T-helper 22 cell (primary cell): ENCODE data around the gene JMY.
"Not testable (repeated sequence)": the region's sequence is repeated elsewhere in the genome, so short reads cannot be mapped to it uniquely, and the experiment has no call there.

ENCODE experiments used
- DNase-seq: peaks from one replicate; pipeline ENCODE4 v3.0.0-alpha.2; 2020; ENCODE audit warnings: low read depth

Gene JMY

DNA sequence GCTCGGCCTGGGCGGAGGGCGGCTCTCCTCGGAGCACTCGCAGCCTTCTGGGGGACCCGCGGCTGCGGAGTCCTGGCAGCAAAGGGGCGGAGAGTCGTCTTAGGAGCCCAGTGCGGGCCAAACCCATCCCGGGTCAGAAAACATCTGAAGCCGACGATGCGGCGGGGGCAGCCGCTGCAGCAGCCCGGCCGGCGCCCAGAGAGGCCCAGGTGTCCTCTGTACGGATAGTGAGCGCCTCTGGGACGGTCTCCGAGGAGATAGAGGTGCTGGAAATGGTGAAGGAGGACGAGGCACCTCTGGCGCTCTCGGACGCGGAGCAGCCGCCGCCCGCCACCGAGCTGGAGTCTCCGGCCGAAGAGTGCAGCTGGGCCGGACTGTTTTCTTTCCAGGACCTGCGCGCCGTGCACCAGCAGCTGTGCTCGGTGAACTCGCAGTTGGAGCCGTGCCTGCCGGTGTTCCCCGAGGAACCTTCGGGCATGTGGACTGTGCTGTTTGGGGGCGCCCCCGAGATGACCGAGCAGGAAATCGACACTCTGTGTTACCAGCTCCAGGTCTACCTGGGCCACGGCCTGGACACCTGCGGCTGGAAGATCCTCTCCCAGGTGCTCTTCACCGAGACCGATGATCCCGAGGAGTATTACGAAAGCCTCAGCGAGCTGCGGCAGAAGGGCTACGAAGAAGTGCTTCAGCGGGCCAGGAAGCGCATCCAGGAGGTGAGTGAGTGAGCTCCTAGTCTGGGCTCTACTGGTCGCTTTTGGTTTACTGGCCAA is 1.2 kb downstream of the JMY start:
- no peak for DNase-seq

GRCh38 chr5:79237740-79238560 is 2.0 kb downstream of the JMY start:
- DNase-seq = no peak

GRCh38 chr5:79240561-79240960 is 4.6 kb downstream of the JMY start:
- no peak for DNase-seq

- no peak for DNase-seq
Measured at GRCh38 chr5:79241535-79241979, 5.6 kb downstream of the JMY start.

DNA sequence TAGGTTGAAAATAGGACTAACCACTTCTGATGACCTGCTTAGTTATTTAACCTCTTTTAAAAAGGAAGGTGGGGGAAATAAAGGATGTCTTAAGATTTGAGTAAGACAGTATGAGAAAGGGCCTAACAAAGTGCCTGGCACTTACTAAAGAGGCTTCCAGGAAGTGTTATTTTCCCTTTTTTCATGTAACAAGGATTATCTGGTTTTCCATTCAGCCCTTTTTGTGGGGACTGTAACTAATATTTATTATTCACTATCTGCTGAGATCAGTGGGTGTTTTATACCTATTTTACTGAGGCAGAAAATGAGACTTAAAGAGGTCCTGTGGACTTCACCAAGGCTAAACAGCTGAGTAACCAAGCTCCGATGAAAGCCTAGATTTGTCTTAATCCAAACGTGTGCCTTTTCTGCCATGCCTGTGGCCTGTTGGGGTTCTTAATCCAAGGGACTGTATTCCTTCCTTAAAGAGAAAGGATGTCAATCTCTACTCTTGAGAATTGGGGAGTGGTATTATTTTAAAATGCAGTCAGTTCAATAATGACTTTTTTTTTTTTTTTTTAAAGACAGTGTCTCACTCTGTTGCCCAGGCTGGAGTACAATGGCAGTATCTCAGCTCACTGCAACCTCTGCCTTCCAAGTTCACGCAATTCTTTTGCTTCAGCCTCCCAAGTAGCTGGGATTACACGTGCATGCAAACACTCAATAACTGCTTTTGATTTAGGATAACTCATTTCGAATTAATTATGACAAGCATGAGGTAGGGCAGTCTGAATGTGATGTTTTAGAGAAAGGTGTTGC is 6.5 kb downstream of the JMY start:
- no peak for DNase-seq

DNA sequence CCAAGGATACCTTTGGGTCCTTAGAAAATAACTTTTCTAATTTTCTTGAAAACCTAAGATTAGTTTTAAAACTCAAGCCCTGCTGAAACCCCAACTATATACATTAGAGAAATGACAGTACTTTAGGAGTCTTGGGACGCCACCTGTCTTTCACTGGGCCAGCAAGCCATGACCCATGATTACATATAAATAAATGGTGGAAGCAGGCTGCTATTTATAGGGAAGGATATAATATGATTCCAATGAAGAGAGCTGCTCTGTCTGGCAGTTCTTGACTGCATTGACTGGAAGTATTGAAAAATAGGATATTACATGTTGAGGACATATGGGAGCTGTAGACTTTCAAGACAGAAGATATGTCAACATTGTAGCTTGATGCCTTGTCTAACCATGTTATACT is 7.3 kb downstream of the JMY start:
- no peak for DNase-seq

GRCh38 chr5:79254067-79254466 is 18.1 kb downstream of the JMY start:
- DNase-seq = not testable (repeated sequence)

DNA sequence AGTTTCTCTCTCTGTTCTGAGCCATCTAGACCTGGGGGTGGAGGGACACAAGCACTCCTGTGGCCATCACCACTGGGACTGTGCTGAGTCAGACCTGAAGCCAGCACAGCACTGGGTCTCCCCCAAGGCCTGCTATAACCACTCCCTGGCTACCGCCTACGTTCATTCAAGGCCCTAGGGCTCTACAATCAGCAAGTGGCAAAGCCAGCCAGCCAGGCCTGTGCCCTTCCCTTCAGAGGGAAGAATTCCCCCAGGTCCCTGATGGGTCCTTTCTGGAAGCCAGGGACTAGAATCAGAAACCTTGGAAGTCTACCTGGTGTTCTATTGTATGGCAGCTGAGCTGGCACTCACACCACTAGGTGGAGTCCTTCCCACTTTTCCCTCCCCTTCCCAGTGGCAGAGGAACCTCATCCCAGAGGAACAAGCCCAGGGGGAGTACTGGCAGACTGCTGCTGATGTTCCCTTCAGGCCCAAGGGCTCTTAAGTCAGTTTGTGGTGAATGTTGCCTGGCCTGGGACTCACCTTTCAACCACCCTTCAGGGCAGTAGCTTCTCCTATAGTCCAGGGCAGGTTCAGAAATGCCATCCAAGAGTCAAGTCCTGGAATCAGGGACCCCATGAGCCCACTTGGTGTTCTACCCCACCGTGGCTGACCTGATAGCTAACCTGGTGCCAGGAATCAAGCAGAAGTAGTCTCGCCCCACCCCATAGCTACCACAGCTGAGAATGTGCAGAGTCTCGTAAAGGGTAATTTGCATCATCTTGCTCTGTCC is 20.0 kb downstream of the JMY start:
- DNase-seq = no peak

DNA sequence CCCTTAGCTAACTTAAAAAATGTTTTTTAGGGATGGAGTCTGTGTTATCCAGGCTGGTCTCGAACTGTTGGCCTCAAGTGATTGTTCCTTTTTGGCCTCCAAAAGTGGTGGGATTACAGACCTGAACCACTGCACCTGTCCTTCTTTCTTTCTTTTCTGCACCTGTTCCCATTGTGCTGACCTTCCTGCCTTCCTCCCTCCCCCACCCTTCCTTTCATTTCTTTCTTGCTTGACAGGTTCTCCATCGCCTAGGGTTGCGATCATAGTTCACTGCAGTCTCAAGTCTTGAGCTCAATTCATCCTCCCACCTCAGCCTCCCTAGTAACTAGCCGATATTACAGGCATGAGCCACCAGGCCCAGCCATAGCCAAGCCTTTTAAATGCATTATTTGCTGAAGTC is 20.6 kb downstream of the JMY start:
- no peak for DNase-seq

DNA sequence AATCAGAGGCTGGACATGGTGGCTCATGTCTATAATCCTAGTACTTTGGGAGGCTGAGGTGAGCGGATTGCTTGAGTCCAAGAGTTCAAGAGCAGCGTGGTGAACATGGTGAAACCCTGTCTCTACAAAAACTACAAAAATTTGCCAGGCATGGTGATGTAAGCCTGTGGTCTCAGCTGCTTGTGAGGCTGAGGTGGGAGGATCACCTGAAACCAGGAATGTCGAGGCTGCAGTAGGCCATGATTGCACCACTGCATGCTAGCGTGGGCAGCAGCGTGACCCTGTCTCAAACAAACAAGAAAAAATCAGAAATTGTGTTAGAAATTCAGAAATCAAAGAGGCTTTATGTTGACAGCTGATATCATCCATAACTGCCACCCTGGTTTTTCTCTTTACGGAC is 21.4 kb downstream of the JMY start:
- no peak for DNase-seq

DNA sequence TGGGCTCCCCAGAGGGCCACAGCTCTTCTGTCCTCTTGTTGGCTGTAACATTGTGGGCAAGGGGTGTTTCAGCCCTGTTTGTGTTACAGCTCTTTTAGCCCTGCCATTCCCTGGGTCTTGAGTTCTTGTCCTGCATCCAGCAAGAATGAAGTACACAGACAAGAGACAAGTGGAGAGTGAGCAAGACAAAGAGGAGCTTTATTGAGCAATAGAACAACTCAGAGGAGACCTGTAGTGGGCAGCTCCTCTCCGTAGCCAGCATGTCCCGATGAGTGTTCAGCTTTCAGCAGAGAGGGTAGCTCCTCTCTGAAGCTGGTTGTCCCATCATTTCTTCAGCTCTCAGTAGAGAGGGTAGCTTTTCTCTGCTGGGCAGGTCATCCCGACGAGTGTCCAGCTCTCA is 22.9 kb downstream of the JMY start:
- no peak for DNase-seq

- no peak for DNase-seq
Measured at GRCh38 chr5:79259383-79259782, 23.5 kb downstream of the JMY start.

GRCh38 chr5:79259810-79260209 is 23.9 kb downstream of the JMY start:
- no peak for DNase-seq

DNA sequence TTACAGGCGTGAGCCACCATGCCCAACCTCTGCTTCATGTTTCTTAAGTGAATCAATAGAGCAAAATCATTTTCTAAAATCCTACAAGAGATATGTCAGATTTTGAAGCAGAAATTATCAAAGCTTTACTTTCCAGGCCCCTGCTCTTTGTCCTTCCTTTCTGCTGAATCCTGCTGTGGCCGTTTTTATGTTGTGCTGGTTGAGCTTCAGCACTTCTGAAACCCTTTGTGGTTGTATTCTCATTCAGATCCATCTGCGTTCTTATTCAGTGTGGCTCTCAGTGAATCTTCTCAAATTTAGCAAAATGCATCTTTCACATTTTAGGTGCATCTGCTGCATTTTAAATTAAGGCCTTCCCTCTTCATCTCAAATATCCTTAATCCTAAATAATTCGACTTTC is 26.0 kb downstream of the JMY start:
- DNase-seq = no peak

GRCh38 chr5:79263290-79263689 is 27.4 kb downstream of the JMY start:
- DNase-seq = no peak

GRCh38 chr5:79267180-79267579 is 31.2 kb downstream of the JMY start:
- DNase-seq = no peak

DNA sequence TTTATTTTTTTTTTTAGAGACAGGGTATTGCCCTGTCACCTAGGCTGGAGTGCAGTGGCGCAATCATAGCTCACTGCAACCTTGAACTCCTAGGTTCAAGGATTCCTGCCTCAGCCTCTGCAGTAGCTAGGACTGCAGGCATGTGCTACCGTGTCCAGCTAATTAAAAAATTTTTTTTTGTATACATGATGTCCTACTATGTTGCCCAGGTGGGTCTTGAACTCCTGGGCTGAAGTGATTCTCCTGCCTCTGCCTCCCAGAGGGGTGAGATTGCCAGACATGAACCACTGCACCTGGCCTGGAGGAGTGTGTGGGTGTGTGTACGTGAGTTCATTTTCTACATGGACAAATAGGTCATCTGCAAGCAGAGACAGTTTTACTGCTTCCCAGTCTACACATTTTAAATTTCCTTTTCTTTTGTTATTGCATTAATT is 33.8 kb downstream of the JMY start:
- no peak for DNase-seq

DNA sequence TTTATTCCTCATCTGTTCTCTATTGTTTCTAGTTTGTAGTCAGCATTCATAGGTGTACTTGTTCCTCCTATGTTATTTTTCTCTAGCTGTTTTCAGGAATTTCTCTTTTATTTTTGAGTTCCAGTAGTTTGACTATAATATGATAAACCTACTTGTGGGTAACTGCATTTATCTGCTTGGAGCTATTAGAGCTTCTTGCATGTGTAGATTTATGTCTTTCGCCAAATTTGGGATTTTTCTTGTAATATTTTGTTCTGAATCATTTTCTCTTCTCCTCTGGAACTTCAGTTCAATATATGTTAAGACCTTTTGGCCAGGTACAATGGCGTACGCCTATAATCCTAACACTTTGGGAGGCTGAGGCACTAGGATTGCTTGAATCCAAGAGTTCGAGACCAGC is 37.4 kb downstream of the JMY start:
- DNase-seq = no peak

- DNase-seq = no peak
Measured at GRCh38 chr5:79284846-79285245, 48.9 kb downstream of the JMY start.

DNA sequence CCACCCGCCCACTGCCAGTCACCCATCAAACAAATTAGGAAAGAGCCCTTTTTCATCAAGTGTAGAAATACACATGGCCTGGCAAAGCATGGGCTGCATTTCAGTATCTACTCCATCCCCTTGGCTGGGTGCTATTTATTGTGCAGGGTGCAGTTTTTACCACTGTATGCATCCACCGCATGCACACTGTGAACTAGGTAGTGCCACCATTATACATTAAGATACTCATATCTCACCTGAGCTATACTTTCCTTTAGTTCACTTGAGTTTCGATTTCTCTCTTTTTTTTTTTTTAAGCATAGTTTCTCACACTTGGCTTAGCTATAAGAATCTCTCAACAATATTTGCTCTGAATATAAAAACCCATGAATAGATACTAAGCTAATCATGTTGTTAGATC is 49.4 kb downstream of the JMY start:
- no peak for DNase-seq

DNA sequence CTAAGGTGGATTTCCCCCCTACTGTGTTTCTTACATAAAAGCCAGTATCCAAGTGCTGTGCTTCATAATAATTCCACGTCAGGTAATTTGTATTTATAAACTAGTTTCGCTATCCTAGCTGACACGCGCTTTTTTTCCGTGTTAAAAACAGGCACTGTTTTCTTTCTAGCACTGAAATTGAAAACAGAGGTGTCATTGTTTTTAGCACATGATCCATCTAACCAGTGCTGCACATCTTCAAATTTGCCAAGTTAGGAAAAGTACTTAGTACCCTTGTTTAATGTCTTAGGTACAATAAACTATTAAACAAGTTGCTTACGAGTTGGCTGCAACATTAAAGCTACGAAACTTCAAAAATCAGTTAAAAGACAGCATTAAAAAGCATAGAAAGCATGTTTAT is 49.9 kb downstream of the JMY start:
- no peak for DNase-seq

- DNase-seq = no peak
Measured at GRCh38 chr5:79287380-79287779, 51.4 kb downstream of the JMY start.
